AG08395 (cell line): ENCODE data around the gene C1R.

ENCODE experiments used
- DNase-seq: peaks from one replicate; pipeline ENCODE4 v3.0.0; 2012; ENCODE audit warnings: mixed read lengths, low spot score

C1R gene

DNA sequence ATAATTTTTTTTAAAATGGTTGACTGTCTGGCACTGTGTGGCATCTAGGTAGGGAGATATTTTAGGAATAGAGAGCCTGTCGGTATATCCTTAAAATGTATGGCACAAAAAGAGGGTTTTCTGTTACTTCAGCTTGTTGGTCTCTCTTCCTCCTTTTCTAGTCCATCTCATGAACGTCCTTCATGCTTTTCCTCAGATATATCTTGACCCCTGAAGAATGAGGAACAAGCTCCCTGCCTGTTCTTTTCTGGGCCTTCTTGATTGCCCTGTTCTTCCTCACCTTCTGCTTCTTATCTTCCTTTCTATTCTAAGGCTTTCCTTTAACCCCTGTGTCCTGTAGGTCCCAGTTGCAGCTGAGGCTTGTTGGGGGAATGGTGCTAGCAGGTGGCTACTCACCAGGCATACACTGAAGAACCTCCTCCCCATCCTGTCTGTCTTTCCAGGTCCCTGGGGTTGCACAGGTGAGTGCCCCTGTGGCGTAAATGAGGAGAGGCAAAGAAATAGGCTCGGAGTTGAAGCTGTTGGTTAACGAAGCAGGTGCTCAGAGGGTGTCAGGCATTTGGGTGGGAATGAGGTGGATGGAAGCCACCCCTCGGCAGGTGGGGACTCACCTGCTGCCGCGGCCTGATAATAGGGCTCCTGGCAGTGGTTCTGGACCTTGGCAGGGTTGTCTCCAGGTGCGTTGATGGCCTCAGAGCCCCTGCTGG, 7.2 kb upstream of the C1R start:
- DNase-seq: no peak

DNA sequence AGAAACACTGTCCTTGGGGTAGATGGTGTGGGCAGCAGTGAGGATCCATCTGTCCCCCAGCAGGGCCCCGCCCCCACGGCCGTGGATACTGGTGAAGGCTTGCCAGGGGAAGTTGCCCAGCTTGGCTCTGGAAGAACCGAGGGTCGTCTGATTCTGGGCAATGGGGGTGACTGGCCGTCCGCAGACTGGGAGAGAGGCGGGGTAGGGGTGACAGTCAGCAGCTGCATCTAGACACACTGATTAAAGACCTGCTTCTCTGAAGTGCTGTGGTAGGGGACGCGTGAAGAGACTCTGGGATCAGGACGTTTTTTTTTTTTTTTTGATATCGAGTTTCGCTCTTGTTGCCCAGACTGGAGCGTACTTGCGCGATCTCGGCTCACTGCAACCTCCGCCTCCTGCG, 4.7 kb upstream of the C1R start:
- DNase-seq: no peak

- no peak for DNase-seq
Observed at GRCh38 chr12:7096006-7096932, 4.0 kb upstream of the C1R start.

GRCh38 chr12:7093892-7094291, 1.6 kb upstream of the C1R start:
- peak; percentile 62 for DNase-seq

GRCh38 chr12:7093486-7093885, 1.2 kb upstream of the C1R start:
- no peak for DNase-seq

GRCh38 chr12:7092986-7093460, 778 bp upstream of the C1R start:
- no peak for DNase-seq

DNA sequence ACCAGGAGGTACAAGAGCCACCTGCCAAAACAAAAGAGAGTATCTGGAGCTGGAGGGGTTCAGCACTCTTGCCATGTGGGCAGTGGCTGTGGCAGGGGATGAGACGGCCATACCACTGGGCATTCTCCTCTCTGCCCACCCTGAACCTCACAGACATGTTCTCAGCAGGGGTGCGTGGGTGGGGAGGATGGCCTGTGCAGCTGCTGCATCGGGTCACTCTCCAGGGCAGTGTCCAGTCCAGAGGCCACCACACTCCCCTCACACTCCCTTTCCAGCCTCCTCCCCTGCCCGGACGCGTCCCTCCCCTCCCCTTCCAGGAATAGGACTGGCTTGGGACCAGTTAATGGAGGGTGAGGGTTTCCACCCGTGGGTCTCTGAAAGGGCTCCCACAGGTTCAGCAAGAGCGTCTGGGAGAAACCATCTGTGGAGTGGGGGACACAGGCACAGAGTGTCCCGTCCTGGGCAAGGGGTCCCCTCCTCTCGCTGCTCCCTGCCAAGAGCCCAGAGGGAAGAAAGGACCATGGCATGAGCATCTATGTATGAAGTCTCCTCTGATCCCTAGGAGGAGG, 501 bp downstream of the C1R start:
- peak; percentile 22 for DNase-seq

- no peak for DNase-seq
Observed at GRCh38 chr12:7091171-7091570, 1.1 kb downstream of the C1R start.

DNA sequence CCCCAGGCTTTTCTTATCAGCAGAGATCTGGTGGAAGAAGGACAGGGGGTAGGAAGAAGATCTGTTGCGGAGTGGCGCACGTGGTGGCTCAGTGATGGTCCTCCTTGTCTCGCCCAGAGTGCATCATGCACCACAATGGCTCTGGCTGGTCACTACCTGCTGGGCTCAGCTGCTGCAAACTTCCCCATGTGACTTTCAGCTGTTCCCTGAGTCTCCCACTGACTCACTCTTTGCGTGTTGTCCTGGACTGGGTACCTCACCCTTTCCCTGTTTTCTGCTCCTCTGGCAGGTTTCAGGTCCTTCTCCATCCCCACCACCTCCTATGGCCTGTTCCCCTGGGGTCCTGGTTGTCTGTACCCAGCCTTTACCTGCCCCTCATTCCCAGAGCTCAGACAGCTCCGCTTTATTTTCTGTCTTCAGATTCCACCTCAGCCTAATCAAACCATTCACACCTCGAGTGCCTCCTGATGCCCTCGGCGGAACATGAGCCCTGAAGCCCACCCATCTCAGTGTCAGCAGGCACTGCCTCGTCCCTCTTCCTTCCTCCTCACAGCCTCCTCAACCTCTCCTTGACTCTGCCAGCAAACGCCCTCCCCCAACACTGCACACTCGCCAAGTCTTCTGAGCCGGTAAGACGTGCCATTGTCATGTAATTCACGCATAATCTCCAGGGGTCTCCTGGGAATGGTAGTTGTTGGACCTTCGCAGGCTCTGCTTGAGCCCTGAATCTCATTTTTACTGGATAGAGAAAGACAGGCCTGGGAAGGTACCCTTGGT, 1.8 kb downstream of the C1R start:
- no peak for DNase-seq

DNA sequence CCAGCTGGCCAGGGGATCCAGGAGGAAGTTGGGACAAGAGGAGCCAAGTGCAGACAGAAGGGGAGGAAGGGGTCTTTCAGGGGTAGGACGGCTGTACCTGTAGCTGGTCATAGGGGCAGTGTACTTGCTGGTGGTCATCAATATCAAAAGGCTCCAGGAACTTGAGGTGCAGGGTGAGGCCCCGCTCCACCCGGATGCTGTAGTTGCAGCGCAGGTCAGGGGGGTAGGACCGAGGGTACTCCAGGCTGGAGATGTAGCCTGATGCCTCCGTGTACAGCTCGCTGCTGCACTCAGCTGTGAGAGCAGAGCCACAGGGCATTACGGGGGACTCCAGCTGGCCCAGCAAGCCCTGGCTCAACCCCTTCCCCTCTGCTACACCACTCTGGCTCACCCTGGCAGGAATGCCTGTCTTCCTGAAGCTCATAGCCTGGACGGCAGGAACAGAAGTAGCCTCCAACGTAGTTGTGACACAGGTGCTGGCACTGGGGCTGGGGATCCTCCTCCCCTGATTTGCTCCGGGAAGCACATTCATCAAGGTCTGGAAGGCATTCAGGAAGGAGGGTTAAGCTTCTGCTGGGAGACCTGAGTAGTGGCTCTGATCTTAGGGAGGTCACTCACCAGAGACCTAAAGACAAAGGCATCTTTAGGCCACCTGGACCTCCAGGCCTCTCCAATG, 2.9 kb downstream of the C1R start:
- DNase-seq: no peak

GRCh38 chr12:7083125-7083524, 9.1 kb downstream of the C1R start:
- no peak for DNase-seq

DNA sequence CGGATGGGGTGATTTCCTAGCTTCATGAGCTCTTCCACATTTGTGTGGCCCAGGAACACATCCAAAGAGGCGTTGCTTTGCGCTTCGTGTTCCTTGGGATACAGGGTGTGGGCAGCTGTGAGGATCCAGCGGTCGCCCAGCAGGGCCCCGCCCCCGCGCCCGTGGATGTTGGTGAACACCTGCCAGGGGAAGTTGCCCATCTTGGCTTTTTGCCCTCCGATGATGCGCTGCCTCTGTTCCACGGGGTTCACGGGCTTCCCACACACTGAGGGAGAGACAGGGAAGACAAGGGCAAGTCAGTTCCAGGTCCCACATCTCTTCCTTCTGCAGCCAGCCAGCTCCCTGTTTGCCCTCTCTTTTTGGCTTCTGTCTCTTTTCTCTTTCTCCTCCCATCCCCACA, 11.2 kb downstream of the C1R start:
- no peak for DNase-seq

DNA sequence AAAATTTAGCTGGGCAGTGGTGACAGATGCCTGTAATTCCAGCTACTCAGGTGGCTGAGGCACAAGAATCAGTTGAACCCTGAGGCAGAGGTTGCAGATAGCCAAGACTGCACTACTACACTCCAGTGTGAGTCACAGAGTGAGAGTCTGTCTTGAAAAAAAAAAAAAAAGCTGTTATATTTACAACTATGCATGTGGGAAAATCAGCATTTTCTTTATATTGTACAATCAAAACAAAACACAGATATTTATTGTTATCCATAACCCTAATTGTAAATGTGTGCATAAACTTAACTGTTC, 12.5 kb downstream of the C1R start:
- no peak for DNase-seq

GRCh38 chr12:7078163-7078562, 14.1 kb downstream of the C1R start:
- DNase-seq: no peak

DNA sequence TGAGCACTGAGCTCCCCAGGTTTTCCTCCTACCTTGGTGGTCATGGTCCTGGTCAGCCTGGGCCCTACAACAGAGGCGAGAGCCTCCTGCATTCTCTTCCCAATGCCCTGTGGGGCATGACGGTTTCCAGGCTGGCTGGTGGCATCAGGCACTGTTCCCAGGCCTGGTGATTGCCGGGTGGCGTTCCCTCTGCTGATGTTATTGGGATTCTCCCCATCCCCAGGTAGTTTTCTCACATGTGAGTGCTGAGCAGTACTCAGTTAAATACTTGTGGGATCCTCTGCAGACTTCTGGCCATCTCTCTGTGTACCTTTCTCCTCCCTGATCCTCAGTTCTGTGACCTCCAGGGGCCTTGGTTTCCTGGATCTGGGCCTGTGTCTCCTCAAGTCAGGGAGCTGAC, 15.8 kb downstream of the C1R start:
- DNase-seq: no peak

- peak; percentile 58 for DNase-seq
Observed at GRCh38 chr12:7075939-7076338, 16.3 kb downstream of the C1R start.

- DNase-seq: no peak
Observed at GRCh38 chr12:7075518-7075917, 16.7 kb downstream of the C1R start.

DNA sequence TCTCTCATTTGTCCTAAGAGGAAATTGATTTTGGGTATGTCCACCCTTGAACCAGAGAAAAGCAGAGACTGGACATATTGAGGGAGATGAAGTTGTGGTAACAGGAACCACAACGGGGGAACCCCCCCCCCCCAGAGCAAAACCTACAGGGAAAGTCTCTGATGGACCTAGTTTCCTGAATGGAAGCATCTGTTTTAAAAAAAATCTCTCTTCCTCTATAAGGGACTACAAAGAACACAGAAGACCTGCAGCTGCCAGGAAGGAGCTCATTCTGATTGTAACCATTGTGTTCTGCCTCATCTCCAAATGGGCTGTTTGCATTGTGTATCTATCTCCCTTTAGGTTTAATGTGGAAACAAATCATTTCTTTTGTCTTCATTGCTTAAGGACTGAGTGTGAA, 18.3 kb downstream of the C1R start:
- DNase-seq: no peak

- no peak for DNase-seq
Observed at GRCh38 chr12:7072554-7072953, 19.7 kb downstream of the C1R start.

DNA sequence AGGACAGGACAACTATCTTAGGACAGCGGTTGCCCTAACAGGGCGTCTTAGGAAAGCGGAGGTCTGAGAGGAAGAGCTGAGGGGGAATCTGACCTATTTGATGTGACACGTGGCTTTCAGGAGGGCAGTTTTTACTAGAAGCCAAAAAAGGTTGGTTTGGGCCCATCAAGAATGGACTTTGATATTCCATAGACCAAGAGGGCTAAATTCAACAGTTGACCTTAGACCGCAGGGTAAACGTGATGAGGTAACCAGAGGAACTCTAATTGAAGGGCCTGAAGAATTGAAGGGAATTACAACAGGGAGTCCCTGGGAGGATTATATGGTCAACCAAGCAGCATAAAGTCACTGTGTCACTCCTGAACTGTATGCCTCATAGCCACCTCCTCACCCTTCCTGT, 20.2 kb downstream of the C1R start:
- DNase-seq: no peak

GRCh38 chr12:7069386-7069785, 22.9 kb downstream of the C1R start:
- DNase-seq: no peak

DNA sequence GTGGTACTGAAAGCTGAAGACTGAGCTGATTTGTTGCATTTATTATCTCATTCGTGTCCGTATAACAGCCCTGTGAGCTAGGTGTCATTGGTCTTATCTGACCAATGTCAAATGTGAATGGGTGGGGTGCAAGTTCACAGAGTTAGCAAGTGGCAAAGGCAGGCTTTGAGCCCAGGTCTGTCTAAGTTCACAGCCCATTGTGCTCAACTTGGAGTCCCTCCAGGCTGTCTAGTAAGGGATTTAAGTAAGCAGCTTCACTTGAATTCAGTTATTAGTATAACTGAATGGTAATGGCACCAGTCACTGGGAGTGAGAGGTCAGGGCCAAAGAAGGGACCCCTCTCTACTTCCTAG, 23.3 kb downstream of the C1R start:
- DNase-seq: no peak
